Stomach (tissue), 9 donors: ENCODE measurements around the gene LIPE. TPM values are rescaled to one million over a fixed set of nuclear protein-coding genes. Genes with fewer than 3 reads are reported as not detected.

Source experiments
- DNase-seq, 2 donors: peaks; one replicate each; pipeline versions ENCODE4 v3.0.0 to v3.0.0-alpha.2; 2013 to 2019
- H3K27ac ChIP-seq, 5 donors: fragments of 200-600 bp in 4 of 5; sonication (generic) in 4 of 5; one replicate each; pipeline ENCODE4 v1.5.1; 2013 to 2019; ENCODE audit warnings: mild to moderate bottlenecking in 1 of 5, moderate library complexity in 1 of 5
- H3K27me3 ChIP-seq, 3 donors: fragments of 200-600 bp; sonication (generic); one replicate each; pipeline ENCODE4 v1.5.1; 2017 to 2019; ENCODE audit warnings: mixed run types in 1 of 3
- H3K36me3 ChIP-seq, 4 donors: fragments of 200-600 bp; sonication (generic); 1 replicate in 3 of 4; 2 replicates in 1 of 4; pipeline ENCODE4 v1.5.1; 2016 to 2019
- H3K4me1 ChIP-seq, 4 donors: fragments of 200-600 bp; sonication (generic); one replicate each; pipeline ENCODE4 v1.5.1; 2016 to 2019
- H3K4me3 ChIP-seq, 4 donors: fragments of 200-600 bp; sonication (generic) in 3 of 4; one replicate each; pipeline ENCODE4 v1.5.1; 2016 to 2019; ENCODE audit warnings: mild to moderate bottlenecking in 1 of 4
- H3K9me3 ChIP-seq, 4 donors: fragments of 200-600 bp; sonication (generic); one replicate each; pipeline ENCODE4 v1.5.1; 2016 to 2019
- CTCF ChIP-seq, 7 experiments: fragments of 450-650 bp in 4 of 7; fragments of 200-600 bp in 3 of 7; sonication (generic) in 3 of 7; IDR thresholded peaks; one replicate each; pipeline ENCODE4 v1.5.1; 2016 to 2019; ENCODE audit warnings: antibody characterized with exemption in 7 of 7, control low read depth in 2 of 7, mild to moderate bottlenecking in 1 of 7
- EP300 ChIP-seq: sonication (generic); formaldehyde crosslinking; IDR thresholded peaks from one replicate; pipeline ENCODE4 v1.6.1; 2017; ENCODE audit warnings: antibody characterized with exemption
- POLR2A ChIP-seq, 4 donors: fragments of 450-650 bp; IDR thresholded peaks; one replicate each; pipeline ENCODE4 v1.6.1; 2016; ENCODE audit warnings: antibody characterized with exemption in 4 of 4, control low read depth in 2 of 4, mild to moderate bottlenecking in 1 of 4, moderate library complexity in 1 of 4
- POLR2AphosphoS5 ChIP-seq, 3 donors: sonication (generic); formaldehyde crosslinking; IDR thresholded peaks; one replicate each; pipeline ENCODE4 v1.6.1; 2016; ENCODE audit warnings: antibody characterized with exemption in 3 of 3
- WGBS, 5 donors: extraction: QIAGEN DNeasy Blood & Tissue Kit in 3 of 5; methylation state at CpG; one replicate each; pipeline versions ENCODE4 v1.1.5 to v1.1.7; 2013 to 2018; 5-methylcytosine and 5-hydroxymethylcytosine counted together
- intact Hi-C: fragments of 100-400 bp; cut with DNase I; formaldehyde crosslinking; loops from one replicate; pipeline ENCODE4 v1.15.1; 2023; ENCODE audit warnings: low total_unique reads
- polyA plus RNA-seq, 3 donors: library from polyadenylated mRNA; stranded (reverse); fragments of 200-250 nt; gene quantifications; one replicate each; pipeline ENCODE4 v1.2.3, GENCODE V29; 2013
- total RNA-seq, 5 donors: library from RNA; depleted of rRNA; stranded (reverse); fragments of >200 nt; gene quantifications; one replicate each; pipeline versions ENCODE4 v1.1.0 to v1.2.3, GENCODE V29; 2014 to 2016
- donor health status: healthy with polysubstance abuse.
- donor health status: Bipolar disorder and iron deficiency.
- donor health status: healthy.

LIPE gene
- total and polyA plus RNA-seq, 8 donors: 3.1 to 139 (median 10.6) TPM

GRCh38 chr19:42422092-42422900 is 4.9 kb downstream of the LIPE start:
- Histone ChIP-seq H3K27me3 (peaks cover 0 to 24% (median 0%) of the 10 kb centered on the region in 3 donors), H3K9me3 (no peaks in the 10 kb centered on the region), H3K4me3 (peak overlapping the region; percentile 61 to 81 (median 64)), H3K36me3 (peaks cover 0 to 4% (median under 1%) of the 10 kb centered on the region in 4 donors), H3K4me1 (peaks cover 13 to 54% (median 33%) of the 10 kb centered on the region in 4 donors), H3K27ac (peak overlapping the region; percentile 62 to 81 (median 77))
- intact Hi-C loops: no loop called here
- 52 to 67% (median 65%) methylated on average over 15 to 17 of the region's 17 CpGs for WGBS, 5 donors
- TF ChIP-seq EP300 (no peak), POLR2A (IDR thresholded peaks at IDR 0.05) (no peak), POLR2AphosphoS5 (IDR thresholded peaks at IDR 0.05) (no peak), CTCF (IDR thresholded peaks at IDR 0.05) (no peak)
- DNase-seq: no peak

- no peaks in the 10 kb centered on the region for H3K36me3 ChIP-seq
- 53 to 62% (median 56%) methylated on average over 9 of the region's 9 CpGs for WGBS, 5 donors
- H3K4me1 ChIP-seq: peaks cover 13 to 52% (median 33%) of the 10 kb centered on the region in 4 donors
- no peaks in the 10 kb centered on the region for H3K9me3 ChIP-seq
- H3K27ac ChIP-seq: peak overlapping the region in 4 of 5 donors; percentile 63 to 81 (median 78)
- H3K4me3 ChIP-seq: no peak overlapping the region
- intact Hi-C loops: no loop called here
- peaks cover 0 to 24% (median 0%) of the 10 kb centered on the region in 3 donors for H3K27me3 ChIP-seq
- DNase-seq: peak; percentile 50 to 53
- TF ChIP-seq CTCF (IDR thresholded peaks at IDR 0.05) (no peak), POLR2AphosphoS5 (IDR thresholded peaks at IDR 0.05) (no peak)
Measured at GRCh38 chr19:42421591-42422031, 5.6 kb downstream of the LIPE start.

- no peak for DNase-seq
Measured at GRCh38 chr19:42421101-42421500, 6.1 kb downstream of the LIPE start.

More at GRCh38 chr19:42421101-42421500, 6.1 kb downstream of the LIPE start:
- intact Hi-C loops: no loop called here
- H3K4me1 ChIP-seq: peaks cover 13 to 52% (median 33%) of the 10 kb centered on the region in 4 donors
- H3K27ac ChIP-seq: peak overlapping the region in 2 of 5 donors; percentile 22 to 81
- H3K27me3 ChIP-seq: peaks cover 0 to 24% (median 0%) of the 10 kb centered on the region in 3 donors
- 76 to 87% (median 83%) methylated on average over 4 of the region's 4 CpGs for WGBS, 5 donors
- no peak overlapping the region for H3K4me3 ChIP-seq
- TF ChIP-seq POLR2AphosphoS5 (IDR thresholded peaks at IDR 0.05) (no peak), EP300 (no peak), CTCF (IDR thresholded peaks at IDR 0.05) (no peak), POLR2A (IDR thresholded peaks at IDR 0.05) (no peak)
- H3K9me3 ChIP-seq: no peaks in the 10 kb centered on the region
- no peaks in the 10 kb centered on the region for H3K36me3 ChIP-seq
